Osteoblast (primary cell): ENCODE results near the gene BCL2L11. TPM values are rescaled to one million over a fixed set of nuclear protein-coding genes. Genes with fewer than 3 reads are reported as not detected.

Source experiments
- DNase-seq: peaks from one replicate; pipeline ENCODE4 v3.0.0; 2011; ENCODE audit warnings: low spot score, mixed read lengths; ENCODE audit not compliant: insufficient read length; ENCODE audit errors: missing footprints
- H2AFZ ChIP-seq: 2 replicates; pipeline ENCODE4 v1.6.0; 2011; ENCODE audit warnings: mild to moderate bottlenecking, low read length
- H3K27ac ChIP-seq: 2 replicates; pipeline ENCODE4 v1.5.1; 2011; ENCODE audit warnings: mild to moderate bottlenecking, low read depth, low read length, moderate library complexity
- H3K27me3 ChIP-seq: 2 replicates; pipeline ENCODE4 v1.6.0; 2012; ENCODE audit warnings: mild to moderate bottlenecking, control low read depth, inconsistent platforms, low read length, moderate library complexity; ENCODE audit not compliant: insufficient read depth
- H3K36me3 ChIP-seq: 2 replicates; pipeline ENCODE4 v1.5.1; 2011; ENCODE audit warnings: mild to moderate bottlenecking, low read length, control low read depth, moderate library complexity; ENCODE audit not compliant: insufficient read depth
- H3K4me1 ChIP-seq: 2 replicates; pipeline ENCODE4 v1.5.1; 2011; ENCODE audit warnings: mild to moderate bottlenecking, low read length, control low read depth, moderate library complexity; ENCODE audit not compliant: insufficient read depth
- H3K4me2 ChIP-seq: 2 replicates; pipeline ENCODE4 v1.6.0; 2011; ENCODE audit warnings: mild to moderate bottlenecking, low read length; ENCODE audit not compliant: insufficient read depth
- H3K4me3 ChIP-seq: fragments of 200-600 bp; sonication (generic); 3 replicates; pipeline ENCODE4 v1.5.1; 2012; ENCODE audit warnings: mild to moderate bottlenecking, low read length, inconsistent platforms; ENCODE audit not compliant: insufficient read depth
- H3K79me2 ChIP-seq: 2 replicates; pipeline ENCODE4 v1.6.0; 2012; ENCODE audit warnings: mild to moderate bottlenecking, low read length, control low read depth, inconsistent platforms; ENCODE audit not compliant: insufficient read depth
- H3K9me3 ChIP-seq: 2 replicates; pipeline ENCODE4 v1.5.1; 2011; ENCODE audit warnings: low read depth, low read length, control low read depth
- H4K20me1 ChIP-seq: 2 replicates; pipeline ENCODE4 v1.6.0; 2012; ENCODE audit warnings: mild to moderate bottlenecking, low read length, control low read depth; ENCODE audit not compliant: insufficient read depth
- total RNA-seq: library from RNA; depleted of rRNA; stranded (reverse); fragments of >200 nt; gene quantifications from 2 replicates; pipeline ENCODE4 v1.2.3, GENCODE V29; 2012
- TF ChIP-seq, protein P1 (sequence below): IDR thresholded peaks from 2 replicates; pipeline ENCODE4 v1.5.1; 2011; ENCODE audit warnings: mild to moderate bottlenecking, low read depth, low read length, moderate library complexity; ENCODE audit errors: extremely low read depth

The BCL2L11 gene
- total RNA-seq, 1 donor = 8.0 TPM

DNA sequence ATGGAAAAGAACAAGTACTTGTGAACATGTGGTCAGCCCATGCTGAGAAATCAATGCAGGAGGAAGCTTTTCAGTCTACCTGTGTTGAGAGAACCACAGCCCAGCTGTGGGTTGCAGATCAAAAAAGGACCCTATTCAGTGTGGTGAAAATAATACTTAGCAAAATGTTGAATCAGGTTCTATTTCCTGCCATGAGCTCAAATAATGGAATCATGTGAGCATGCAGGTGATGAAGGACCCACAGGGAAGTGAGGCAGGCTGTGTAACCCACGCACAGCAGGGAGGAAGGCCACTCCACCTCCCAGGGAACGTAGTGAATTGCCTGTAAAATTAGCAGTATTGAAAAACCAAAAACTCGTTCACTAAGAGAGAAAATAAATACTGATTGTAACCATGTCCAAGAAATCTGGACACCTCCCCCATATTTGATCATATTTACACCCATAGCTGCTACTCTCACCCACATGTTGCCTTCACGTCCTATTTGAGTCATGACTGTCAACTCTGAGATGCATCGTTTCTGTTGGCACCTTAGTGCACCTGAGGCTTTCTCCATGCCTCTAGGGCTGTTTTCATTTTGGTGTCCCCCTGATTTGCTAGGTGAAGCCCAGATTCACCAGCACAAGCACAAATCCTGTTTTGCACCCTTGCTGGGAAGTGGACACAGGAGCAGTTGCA lies 20.5 kb upstream of the BCL2L11 start:
- Histone ChIP-seq H2AFZ (no peak overlapping the region), H3K27ac (no peak overlapping the region), H3K4me1 (no peaks in the 10 kb centered on the region), H3K27me3 (peaks cover 41% of the 10 kb centered on the region), H3K4me3 (no peak overlapping the region), H4K20me1 (no peaks in the 10 kb centered on the region), H3K79me2 (no peaks in the 10 kb centered on the region), H3K9me3 (no peaks in the 10 kb centered on the region), H3K36me3 (no peaks in the 10 kb centered on the region), H3K4me2 (no peak overlapping the region)
- TF ChIP-seq, protein P1, sequence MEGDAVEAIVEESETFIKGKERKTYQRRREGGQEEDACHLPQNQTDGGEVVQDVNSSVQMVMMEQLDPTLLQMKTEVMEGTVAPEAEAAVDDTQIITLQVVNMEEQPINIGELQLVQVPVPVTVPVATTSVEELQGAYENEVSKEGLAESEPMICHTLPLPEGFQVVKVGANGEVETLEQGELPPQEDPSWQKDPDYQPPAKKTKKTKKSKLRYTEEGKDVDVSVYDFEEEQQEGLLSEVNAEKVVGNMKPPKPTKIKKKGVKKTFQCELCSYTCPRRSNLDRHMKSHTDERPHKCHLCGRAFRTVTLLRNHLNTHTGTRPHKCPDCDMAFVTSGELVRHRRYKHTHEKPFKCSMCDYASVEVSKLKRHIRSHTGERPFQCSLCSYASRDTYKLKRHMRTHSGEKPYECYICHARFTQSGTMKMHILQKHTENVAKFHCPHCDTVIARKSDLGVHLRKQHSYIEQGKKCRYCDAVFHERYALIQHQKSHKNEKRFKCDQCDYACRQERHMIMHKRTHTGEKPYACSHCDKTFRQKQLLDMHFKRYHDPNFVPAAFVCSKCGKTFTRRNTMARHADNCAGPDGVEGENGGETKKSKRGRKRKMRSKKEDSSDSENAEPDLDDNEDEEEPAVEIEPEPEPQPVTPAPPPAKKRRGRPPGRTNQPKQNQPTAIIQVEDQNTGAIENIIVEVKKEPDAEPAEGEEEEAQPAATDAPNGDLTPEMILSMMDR = no peak
- no peak for DNase-seq

DNA sequence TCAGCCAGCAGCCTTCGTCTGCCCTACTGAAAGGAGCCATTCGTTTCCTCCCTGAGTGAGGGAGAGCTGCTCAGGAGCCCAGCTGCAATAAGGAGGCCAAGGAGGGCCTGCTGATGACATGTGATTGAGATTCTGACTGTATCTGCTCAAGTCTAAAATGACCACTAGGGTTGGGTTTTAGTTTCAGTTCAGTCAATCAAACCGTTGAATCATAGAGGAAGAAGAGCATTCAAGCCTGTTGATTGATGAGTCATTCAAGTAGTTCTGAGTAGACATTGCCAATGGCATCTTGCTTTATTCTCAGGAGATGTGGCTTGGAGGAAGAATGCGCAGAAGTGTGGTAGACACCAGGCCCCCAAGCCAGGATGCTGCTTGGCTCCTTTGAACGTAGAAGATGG lies 19.9 kb upstream of the BCL2L11 start:
- no peaks in the 10 kb centered on the region for H3K9me3 ChIP-seq
- no peaks in the 10 kb centered on the region for H3K79me2 ChIP-seq
- no peak overlapping the region for H3K27ac ChIP-seq
- TF ChIP-seq, protein P1 = no peak
- H4K20me1 ChIP-seq = no peaks in the 10 kb centered on the region
- DNase-seq = no peak
- no peak overlapping the region for H3K4me2 ChIP-seq
- H3K36me3 ChIP-seq = no peaks in the 10 kb centered on the region
- no peak overlapping the region for H2AFZ ChIP-seq
- no peaks in the 10 kb centered on the region for H3K4me1 ChIP-seq
- no peak overlapping the region for H3K4me3 ChIP-seq
- peaks cover 41% of the 10 kb centered on the region for H3K27me3 ChIP-seq

DNA sequence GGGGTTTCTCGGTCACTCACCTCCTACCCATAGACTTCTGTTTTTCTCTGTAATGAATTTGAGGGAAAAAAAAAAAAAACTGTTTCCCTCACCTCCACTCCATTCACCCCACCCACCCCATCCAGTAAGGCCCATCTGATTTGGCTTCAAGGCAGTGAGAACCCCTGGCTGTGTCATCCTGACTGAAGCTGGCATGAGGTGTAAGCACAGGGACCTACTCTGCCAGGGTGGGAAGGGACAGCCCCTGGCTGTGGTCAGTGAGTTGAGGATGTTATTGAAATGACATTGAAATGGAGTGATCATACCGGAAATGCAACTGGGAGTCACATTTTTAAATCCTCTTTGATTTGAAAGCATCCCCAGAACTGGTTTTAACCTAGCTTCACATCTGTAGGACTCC lies 19.1 kb upstream of the BCL2L11 start:
- no peaks in the 10 kb centered on the region for H3K9me3 ChIP-seq
- H3K27ac ChIP-seq = no peak overlapping the region
- H2AFZ ChIP-seq = no peak overlapping the region
- H3K4me1 ChIP-seq = no peaks in the 10 kb centered on the region
- no peak for DNase-seq
- peaks cover 39% of the 10 kb centered on the region for H3K27me3 ChIP-seq
- TF ChIP-seq, protein P1 = no peak
- no peaks in the 10 kb centered on the region for H4K20me1 ChIP-seq
- H3K4me2 ChIP-seq = no peak overlapping the region
- no peaks in the 10 kb centered on the region for H3K36me3 ChIP-seq
- H3K79me2 ChIP-seq = no peaks in the 10 kb centered on the region
- no peak overlapping the region for H3K4me3 ChIP-seq

DNA sequence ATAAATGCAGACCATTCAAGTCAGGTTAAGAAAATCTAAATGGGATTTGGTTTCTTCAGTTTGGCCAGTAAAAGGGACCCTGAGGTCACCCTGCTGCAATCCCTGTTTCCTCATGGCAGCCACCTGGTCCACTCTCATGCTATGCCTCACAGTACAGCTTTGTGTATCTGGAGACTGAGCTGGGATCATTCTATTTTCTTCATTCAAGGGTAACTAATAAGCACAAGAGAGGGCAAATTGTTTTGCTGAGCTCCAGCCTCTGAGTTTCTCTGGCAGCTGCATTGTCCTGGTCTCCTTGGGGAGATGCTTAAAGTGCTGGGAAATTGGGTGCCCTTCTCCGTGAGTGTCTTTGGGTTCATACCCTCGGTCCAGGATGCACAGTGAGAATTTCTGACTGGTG lies 18.5 kb upstream of the BCL2L11 start:
- H3K9me3 ChIP-seq = no peaks in the 10 kb centered on the region
- TF ChIP-seq, protein P1 = no peak
- H3K36me3 ChIP-seq = no peaks in the 10 kb centered on the region
- H3K4me1 ChIP-seq = no peaks in the 10 kb centered on the region
- no peak for DNase-seq
- peaks cover 35% of the 10 kb centered on the region for H3K27me3 ChIP-seq
- H3K27ac ChIP-seq = no peak overlapping the region
- H4K20me1 ChIP-seq = no peaks in the 10 kb centered on the region
- no peak overlapping the region for H2AFZ ChIP-seq
- no peak overlapping the region for H3K4me3 ChIP-seq
- no peaks in the 10 kb centered on the region for H3K79me2 ChIP-seq
- no peak overlapping the region for H3K4me2 ChIP-seq
